Brain microvascular endothelial cell (primary cell): Measurements from ENCODE around the gene POLR3H.
A peak's percentile ranks its signal among the peaks of the same experiment; 100 is the strongest.

Experiments used
- DNase-seq: peaks from one replicate; pipeline ENCODE4 v3.0.0-alpha.2; 2020
- H3K27ac ChIP-seq: fragments of 250-450 bp; sonication (Bioruptor Pico); 2 replicates; pipeline ENCODE4 v1.5.1; 2020; ENCODE audit warnings: mild to moderate bottlenecking, moderate library complexity
- H3K27me3 ChIP-seq: fragments of 250-450 bp; sonication (Bioruptor Pico); replicated peaks from 2 replicates; pipeline ENCODE4 v1.5.1; 2020; ENCODE audit warnings: mild to moderate bottlenecking
- H3K36me3 ChIP-seq: fragments of 250-450 bp; sonication (Bioruptor Pico); replicated peaks from 2 replicates; pipeline ENCODE4 v1.5.1; 2020; ENCODE audit warnings: mild to moderate bottlenecking
- H3K4me3 ChIP-seq: 2 replicates; pipeline ENCODE4 v1.5.1; 2011; ENCODE audit warnings: low read depth, mild to moderate bottlenecking, control low read depth, low read length, moderate library complexity
- in situ Hi-C: cut with HindIII; loops from 2 replicates; pipeline ENCODE4 v1.10.0; 2017; ENCODE audit warnings: low sequenced_read_pairs, low pct_ligation_motif_present
- TF ChIP-seq, protein P1 (sequence below): IDR thresholded peaks from 2 replicates; pipeline ENCODE4 v1.5.1; 2011; ENCODE audit warnings: low read depth, mild to moderate bottlenecking, moderate library complexity, low read length, control low read depth, inconsistent platforms; ENCODE audit errors: missing control alignments

Gene POLR3H

DNA sequence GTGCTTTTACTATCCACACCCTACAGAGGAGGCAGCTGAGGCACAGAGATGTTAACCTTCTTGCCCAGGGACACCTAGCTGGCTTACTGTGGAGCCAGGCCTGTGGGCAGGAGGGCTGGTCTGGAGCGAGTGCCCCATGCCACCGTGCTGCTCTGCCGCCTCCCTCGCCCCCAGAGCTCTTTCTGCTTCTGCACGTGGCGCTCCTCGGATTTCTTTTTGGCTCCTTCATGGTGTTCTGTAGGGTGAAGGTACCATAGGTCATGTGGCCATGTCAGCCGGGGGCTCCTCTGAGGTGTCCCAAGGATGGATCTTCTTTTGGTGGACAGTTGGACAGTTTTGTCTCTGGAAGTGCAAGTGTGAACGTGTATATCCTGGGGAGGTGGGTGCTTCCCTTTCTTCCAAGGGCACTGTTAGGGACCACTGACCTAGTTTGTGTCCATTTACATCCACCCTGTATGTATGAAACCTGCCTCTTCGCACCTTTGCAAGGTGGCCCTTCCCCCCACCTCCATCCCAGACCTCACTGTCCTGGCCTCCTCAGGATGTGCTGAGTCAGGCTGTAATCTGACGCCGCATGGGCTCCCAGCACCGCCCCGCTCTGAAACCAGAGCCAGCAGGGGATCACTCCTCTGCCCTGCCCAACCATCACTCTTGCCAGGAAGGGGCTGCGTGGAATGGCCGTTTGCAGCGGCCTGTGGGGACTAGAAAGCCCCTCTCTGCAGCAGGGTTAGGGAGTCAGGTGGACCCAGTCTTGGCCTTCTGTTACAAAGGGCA is 31.7 kb downstream of the POLR3H start:
- no peak overlapping the region for H3K27ac ChIP-seq
- peak; percentile 63 for DNase-seq
- H3K27me3 ChIP-seq, result no peaks in the 10 kb centered on the region
- TF ChIP-seq, protein P1, sequence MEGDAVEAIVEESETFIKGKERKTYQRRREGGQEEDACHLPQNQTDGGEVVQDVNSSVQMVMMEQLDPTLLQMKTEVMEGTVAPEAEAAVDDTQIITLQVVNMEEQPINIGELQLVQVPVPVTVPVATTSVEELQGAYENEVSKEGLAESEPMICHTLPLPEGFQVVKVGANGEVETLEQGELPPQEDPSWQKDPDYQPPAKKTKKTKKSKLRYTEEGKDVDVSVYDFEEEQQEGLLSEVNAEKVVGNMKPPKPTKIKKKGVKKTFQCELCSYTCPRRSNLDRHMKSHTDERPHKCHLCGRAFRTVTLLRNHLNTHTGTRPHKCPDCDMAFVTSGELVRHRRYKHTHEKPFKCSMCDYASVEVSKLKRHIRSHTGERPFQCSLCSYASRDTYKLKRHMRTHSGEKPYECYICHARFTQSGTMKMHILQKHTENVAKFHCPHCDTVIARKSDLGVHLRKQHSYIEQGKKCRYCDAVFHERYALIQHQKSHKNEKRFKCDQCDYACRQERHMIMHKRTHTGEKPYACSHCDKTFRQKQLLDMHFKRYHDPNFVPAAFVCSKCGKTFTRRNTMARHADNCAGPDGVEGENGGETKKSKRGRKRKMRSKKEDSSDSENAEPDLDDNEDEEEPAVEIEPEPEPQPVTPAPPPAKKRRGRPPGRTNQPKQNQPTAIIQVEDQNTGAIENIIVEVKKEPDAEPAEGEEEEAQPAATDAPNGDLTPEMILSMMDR, result no peak
- in situ Hi-C loops, result no loop called here
- peaks cover 47% of the 10 kb centered on the region for H3K36me3 ChIP-seq
- H3K4me3 ChIP-seq, result no peak overlapping the region

DNA sequence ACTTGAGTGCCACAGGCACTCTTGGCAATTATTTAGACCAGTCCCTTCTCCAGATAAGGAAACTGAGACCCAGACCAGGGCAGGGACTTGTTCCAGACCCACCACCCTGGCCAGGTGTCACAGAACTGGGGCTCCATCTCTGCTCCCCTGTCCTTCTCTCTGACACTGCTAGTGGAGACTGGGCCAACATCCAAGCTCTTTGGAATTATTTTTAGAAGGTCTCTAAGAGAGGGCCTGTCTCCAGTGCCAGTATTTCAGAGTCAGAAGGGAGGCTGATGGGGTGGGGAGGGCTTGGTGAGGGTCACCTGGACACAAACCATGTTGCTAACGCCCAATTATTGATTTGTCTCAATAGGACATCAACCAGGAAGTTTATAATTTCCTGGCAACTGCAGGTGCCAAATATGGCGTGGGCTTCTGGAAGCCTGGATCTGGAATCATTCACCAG is 32.7 kb downstream of the POLR3H start:
- Histone ChIP-seq H3K27ac (no peak overlapping the region), H3K27me3 (no peaks in the 10 kb centered on the region), H3K36me3 (peaks cover 41% of the 10 kb centered on the region), H3K4me3 (no peak overlapping the region)
- TF ChIP-seq, protein P1, result no peak
- in situ Hi-C loops, result no loop called here
- no peak for DNase-seq

DNA sequence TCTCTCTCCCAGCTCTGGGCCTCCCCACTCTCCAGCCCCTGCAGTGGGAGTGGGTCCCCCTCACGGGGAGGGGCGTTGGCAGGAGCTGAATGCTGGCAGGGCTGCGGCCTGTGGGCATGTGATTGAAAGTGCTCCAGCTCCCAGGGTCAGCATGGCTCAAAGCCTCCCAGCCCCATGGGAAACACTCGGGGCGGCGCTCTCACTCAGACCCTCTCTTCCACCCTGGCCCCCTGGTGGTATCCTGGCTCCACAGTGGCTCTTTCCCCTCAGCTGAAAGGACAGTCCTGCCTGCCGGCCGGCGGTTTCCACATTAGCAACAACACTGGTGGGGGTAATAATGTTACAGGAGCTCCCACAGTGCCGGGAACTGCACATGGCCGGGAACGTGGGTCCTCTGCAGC is 35.5 kb downstream of the POLR3H start:
- TF ChIP-seq, protein P1, result peak; percentile 52
- H3K4me3 ChIP-seq, result no peak overlapping the region
- in situ Hi-C loops, result no loop called here
- H3K27me3 ChIP-seq, result no peaks in the 10 kb centered on the region
- H3K36me3 ChIP-seq, result peaks cover 23% of the 10 kb centered on the region
- no peak overlapping the region for H3K27ac ChIP-seq
- DNase-seq, result no peak

DNA sequence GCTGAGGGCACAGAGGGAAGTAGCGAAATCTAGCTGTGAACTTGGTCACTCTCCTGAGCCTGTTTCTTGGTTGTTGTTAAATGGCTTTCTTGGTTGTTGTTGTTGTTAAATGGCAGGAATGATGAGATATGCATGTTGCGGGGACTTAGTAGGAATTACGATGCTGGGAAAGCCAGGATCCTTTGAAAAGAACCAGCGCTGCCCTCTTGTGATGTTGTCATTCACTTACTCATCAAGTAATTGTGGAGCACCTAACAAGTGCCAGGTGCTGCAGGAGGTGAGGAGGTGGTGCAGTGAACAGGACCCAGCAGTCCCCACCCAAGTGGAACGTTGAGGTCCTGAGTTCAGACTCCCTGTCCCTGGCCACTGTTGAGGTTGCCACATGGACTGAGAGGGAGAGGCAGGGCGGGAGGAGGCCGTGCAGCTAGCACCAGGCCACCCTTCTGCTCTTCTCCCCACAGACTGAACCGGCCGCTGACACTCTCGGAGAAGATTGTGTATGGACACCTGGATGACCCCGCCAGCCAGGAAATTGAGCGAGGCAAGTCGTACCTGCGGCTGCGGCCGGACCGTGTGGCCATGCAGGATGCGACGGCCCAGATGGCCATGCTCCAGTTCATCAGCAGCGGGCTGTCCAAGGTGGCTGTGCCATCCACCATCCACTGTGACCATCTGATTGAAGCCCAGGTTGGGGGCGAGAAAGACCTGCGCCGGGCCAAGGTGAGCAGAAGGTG is 36.8 kb downstream of the POLR3H start:
- in situ Hi-C loops, result no loop called here
- DNase-seq, result no peak
- H3K4me3 ChIP-seq, result no peak overlapping the region
- no peak overlapping the region for H3K27ac ChIP-seq
- TF ChIP-seq, protein P1, result no peak
- no peaks in the 10 kb centered on the region for H3K27me3 ChIP-seq
- H3K36me3 ChIP-seq, result peaks cover 18% of the 10 kb centered on the region

DNA sequence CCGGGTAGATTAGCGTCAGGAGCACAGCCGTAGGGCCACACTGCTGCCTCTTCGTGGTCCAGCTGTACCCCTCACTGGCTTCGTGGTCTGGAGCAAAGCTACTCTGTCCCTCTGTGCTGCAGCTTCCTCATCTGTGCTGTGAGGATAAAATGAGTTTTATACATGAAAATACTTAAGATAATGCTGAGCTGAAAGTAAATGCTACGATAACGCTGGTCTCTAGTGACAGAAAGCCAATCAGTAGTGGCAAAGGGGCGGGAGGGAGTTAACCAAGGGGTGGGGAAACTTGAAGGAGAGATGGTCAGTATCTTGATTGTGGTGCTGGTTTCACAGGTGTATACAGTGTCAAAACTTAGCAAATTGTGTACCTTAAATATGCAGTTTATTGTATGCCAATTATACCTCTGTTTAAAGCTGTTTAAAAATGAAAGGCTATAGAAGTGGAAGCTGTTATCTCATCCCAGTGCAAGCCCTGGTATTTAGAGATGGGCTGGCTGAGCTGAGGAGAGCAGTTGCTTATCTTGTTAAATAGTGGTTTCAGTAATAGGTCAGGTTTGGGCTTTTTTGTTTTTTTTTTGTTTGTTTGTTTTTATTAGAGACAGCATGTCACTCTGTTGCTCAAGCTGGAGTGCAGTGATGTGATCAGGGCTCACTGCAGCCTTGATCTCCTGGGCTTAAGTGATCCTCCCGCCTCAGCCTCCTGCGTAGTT is 38.6 kb downstream of the POLR3H start:
- Histone ChIP-seq H3K4me3 (no peak overlapping the region), H3K27ac (no peak overlapping the region), H3K36me3 (peaks cover 16% of the 10 kb centered on the region), H3K27me3 (no peaks in the 10 kb centered on the region)
- no peak for DNase-seq
- in situ Hi-C loops, result no loop called here
- TF ChIP-seq, protein P1, result no peak
